Stimulated activated CD8-positive, alpha-beta memory T cell treated with anti-CD3 and anti-CD28 coated beads, Interleukin-4, amount 100 ng/mL, for 48 hours (primary cell): ENCODE data around the gene TNFRSF12A.

Experiments used
- DNase-seq: peaks from one replicate; pipeline ENCODE4 v3.0.0-alpha.2; 2020

Gene TNFRSF12A

DNA sequence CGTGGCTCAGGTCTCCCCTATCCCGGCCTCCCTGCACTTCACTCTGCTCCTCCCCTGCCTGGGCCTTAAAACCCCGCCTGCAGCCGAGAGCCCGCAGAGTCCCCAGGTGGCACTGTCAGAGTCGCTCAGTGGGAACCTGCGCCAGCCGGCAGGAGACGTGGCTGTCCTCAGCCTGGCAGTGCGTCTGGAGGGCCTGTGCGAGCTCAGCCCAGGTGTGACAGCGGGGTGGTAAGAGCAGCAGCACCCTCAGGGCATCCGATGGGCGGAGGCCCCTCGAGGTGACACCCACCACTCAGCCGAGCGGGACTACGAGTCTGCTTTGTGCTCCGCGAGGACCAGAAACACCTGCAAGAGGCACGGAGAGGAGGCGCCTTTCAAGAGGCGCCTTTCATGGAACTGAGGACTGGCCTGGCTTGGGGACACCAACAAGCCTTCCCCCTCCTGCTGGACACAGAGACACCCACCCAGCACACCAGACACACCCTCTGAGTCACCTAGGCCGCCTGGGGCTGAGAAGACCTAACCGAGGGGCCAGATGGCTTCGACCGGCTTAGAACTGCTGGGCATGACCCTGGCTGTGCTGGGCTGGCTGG, 7.2 kb upstream of the TNFRSF12A start, which contains the start of gene CLDN9:
Gene CLDN9, plus strand, starts transcription at position 96 of the 593 bp plus-strand sequence. Its CDS starts 440 bp downstream, at position 536.
- no peak for DNase-seq

- DNase-seq, result no peak
Observed at GRCh38 chr16:3013491-3013951, 6.6 kb upstream of the TNFRSF12A start.

GRCh38 chr16:3013998-3014690, 6.0 kb upstream of the TNFRSF12A start:
- DNase-seq, result no peak

DNA sequence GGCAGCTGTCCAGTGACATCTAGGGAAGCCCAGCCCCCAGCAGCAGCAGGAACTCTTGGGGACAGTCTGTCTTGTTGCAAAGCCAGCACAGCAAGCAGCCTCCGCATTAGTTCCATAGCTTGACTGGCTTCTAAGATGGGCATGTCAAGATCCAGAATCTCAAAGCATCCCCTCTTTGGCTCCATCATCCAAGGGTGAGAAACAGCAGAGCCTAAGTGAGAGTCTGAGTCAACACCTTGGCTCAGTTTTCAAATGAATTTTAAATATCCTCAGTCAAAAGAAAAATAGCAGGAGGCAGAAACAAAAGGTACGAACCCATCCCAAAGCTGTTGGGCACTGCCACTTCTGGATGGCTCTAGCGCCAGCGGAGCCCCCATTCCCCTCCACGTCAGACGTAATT, 5.2 kb upstream of the TNFRSF12A start:
- no peak for DNase-seq

DNA sequence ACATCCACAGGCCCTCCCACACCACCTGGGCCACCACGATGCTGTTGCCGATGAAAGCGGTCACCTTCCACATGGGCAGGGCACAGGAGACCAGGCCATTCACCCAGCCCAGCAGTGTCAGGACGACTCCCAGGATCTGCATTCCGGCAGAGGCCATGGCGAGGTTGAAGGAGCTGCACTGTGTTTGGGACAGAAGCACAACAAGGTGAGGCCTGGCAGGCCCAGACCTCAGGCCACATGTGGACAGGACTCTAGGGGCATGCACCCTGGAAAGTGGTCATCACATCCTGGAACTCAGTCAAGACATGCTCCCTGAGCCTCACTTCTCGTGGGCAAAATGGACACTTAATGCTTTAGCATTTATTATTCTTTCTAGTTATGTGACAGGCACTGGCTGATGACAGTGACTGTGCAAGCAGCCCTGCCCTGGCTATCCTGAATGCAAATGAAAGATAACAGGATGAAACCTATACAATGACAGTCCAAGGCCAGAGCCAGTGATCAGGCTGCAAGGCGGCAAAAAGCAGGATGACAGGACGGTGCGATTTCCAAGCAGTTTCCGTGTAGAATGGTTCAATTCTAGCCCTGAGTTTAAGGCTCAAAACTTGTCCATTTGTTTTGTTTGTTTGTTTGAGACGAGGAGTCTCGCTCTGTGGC, 4.2 kb upstream of the TNFRSF12A start:
- no peak for DNase-seq

- DNase-seq, result no peak
Observed at GRCh38 chr16:3017344-3017743, 2.8 kb upstream of the TNFRSF12A start.

- peak; percentile 75 for DNase-seq
Observed at GRCh38 chr16:3017794-3018506, 2.2 kb upstream of the TNFRSF12A start, which contains the start of gene CLDN6. Gene CLDN6, minus strand, starts transcription at chr16:3018183. Its CDS starts 2,162 bp downstream, at chr16:3016021.

- no peak for DNase-seq
Observed at GRCh38 chr16:3019594-3020246, 448 bp upstream of the TNFRSF12A start.

DNA sequence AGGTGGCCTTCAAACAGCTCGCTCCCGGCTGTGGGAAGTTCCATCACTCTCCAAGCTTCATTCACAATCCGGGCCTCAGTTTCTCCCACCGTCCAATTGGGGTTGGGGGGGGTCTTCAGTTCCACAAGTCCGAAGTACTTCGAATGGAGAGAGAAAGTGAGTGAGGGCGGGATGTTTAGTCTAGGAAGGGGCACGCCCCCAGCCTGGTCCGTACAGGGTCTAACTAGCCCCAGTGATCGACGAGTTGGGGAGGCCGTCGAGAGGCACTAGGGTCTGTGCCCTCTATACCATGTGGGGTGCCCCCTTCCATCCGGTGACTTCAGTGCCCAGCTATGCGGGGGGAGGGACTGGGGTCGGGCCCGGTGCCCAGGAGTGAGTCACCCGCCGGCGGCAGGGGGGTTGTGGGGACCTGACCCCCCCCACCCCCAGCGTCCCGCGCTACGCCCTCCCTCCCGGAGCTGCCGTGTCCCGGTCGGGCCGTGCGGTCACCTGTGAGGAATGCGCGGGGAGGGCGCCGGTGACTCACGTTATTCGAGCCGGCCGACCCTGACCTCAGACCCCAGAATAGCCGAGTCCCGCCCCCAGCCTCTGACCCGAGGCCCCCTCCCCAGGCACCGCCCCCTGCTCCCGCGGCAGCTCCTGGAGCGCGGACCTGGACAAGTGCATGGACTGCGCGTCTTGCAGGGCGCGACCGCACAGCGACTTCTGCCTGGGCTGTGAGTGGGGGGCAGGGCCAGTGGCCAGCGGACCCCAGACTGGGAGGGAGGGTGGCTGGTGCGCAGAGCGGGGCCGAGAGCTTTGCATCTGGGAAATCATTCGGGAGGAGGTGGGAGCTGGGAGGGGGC, 658 bp downstream of the TNFRSF12A start:
- peak; percentile 66 for DNase-seq

GRCh38 chr16:3021449-3022207, 1.5 kb downstream of the TNFRSF12A start:
- peak; percentile 92 for DNase-seq

GRCh38 chr16:3022208-3022683, 2.1 kb downstream of the TNFRSF12A start:
- peak; percentile 94 for DNase-seq

DNA sequence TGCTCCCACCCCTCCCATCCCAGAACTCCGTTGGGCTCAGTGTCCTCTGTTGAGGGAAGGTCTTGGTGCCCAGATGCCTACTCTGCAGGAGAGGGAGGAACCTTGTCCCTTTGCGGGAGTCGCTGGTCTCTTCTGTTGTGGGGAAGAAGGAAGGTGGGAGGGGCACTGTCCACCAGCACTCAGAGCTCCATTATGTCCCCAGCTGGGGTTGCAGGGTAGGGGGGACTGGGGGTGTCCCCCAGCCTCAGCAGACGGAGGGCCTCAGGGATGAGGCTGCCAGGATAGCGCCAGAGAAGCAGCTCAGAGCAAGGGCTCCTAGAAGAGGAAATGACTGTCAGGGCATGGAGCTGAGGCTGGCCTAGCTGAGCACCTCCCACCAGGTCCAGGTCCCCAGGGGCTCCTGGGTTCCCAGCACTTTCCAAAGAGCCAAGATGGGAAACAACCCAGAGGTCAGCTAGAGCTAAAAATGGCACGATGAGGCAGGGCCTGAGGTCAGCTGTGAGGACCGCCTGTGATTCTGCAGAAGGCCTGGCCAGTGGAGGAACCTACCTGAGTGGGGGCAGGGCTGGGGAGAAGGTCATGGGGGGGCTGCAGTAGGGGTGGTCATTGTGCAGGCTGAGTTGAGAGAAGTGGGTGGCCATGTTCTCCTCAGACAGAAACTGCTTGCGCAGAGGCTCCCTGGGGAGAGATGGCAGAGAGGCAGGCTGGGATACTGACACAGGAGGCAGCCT, 2.7 kb downstream of the TNFRSF12A start:
- DNase-seq, result peak; percentile 60

- DNase-seq, result no peak
Observed at GRCh38 chr16:3023415-3023668, 3.2 kb downstream of the TNFRSF12A start.

DNA sequence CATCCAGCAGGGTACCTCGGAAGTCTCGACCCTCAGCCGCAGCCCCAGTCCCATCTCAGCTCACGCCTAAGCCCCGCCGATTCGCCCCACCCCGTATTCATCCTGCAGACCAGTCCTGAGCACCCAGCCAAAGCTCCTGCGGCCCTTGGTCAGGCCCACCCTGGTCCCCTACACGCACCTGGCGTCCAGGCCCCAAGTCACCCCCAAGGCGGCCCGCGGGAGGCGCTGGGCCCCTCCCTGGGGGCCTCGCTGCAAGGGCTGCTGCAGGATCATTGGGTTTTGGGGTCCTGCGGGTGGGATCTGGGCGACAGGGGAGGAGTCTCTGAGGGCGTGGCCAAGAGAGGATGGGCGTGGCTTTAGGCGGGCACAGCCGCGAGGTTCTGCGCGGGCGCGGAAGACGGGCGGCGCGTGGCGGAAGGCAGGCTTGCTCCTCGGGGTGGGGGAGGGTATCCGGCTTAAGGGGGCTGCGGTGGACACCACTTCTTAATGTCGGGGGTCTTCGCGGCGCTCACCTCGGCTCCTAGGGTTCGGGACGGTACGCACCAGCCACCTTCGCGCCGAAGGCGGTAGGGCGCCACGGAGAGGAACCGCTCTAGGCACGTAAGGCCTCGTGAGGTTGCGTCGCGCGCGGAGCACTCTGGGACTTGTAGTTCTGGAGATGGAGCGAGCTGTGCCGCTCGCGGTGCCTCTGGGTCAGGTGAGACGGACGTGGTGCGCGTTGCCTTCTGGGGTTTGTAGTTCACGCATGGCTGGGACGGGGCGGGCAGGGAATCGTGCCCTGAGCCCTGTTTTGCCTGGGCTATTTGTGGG, 3.7 kb downstream of the TNFRSF12A start, which contains the start of the genes HCFC1R1 and THOC6:
Gene HCFC1R1, minus strand, starts transcription at position 274 of the 810 bp plus-strand sequence. Its CDS starts 1 bp downstream, at position 273.
Gene THOC6, plus strand, starts transcription at position 367 of the 810 bp plus-strand sequence. Its CDS starts 292 bp downstream, at position 659.
- peak; percentile 97 for DNase-seq

- no peak for DNase-seq
Observed at GRCh38 chr16:3025032-3026002, 5.1 kb downstream of the TNFRSF12A start.

GRCh38 chr16:3026003-3026378, 5.8 kb downstream of the TNFRSF12A start:
- DNase-seq, result no peak

- DNase-seq, result no peak
Observed at GRCh38 chr16:3026609-3027488, 6.7 kb downstream of the TNFRSF12A start.
